CD4-positive, alpha-beta T cell treated with Interleukin-21 for 1 hour (primary cell): ENCODE measurements around the gene ZBTB7B.
A peak's percentile ranks its signal among the peaks of the same experiment; 100 is the strongest.

Source experiments
- DNase-seq: peaks from one replicate; pipeline ENCODE4 v3.0.0-alpha.2; 2020

Gene ZBTB7B

GRCh38 chr1:155002464-155003226 lies at the start of gene ZBTB7B:
ZBTB7B (plus strand) TSS chr1:155002802; CDS start chr1:155014661, 11,859 bp downstream.
- no peak for DNase-seq

GRCh38 chr1:154953611-154954038 lies 49.0 kb upstream of the ZBTB7B start:
- DNase-seq: peak; percentile 34

DNA sequence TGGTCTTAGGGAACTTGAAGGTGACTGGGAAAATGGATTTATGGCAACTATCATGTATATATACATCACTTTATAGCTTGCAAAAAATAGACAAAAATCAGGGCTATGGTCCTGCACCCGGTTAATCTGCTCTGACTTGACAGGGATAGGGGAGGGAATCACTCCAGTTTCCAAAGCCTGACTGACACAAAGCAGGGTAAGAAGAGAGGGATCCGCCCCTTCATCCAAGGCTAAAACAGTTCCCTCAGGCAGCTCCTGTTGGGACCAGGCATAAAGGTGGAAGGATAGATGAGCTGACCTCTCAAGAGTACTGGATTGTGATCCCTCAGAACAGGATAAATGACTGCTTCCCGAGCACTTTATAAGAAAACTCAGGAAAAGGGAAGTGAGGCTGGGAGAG lies 48.1 kb upstream of the ZBTB7B start:
- peak; percentile 24 for DNase-seq

- DNase-seq: peak; percentile 99
Measured at GRCh38 chr1:154955039-154955717, 47.4 kb upstream of the ZBTB7B start.

DNA sequence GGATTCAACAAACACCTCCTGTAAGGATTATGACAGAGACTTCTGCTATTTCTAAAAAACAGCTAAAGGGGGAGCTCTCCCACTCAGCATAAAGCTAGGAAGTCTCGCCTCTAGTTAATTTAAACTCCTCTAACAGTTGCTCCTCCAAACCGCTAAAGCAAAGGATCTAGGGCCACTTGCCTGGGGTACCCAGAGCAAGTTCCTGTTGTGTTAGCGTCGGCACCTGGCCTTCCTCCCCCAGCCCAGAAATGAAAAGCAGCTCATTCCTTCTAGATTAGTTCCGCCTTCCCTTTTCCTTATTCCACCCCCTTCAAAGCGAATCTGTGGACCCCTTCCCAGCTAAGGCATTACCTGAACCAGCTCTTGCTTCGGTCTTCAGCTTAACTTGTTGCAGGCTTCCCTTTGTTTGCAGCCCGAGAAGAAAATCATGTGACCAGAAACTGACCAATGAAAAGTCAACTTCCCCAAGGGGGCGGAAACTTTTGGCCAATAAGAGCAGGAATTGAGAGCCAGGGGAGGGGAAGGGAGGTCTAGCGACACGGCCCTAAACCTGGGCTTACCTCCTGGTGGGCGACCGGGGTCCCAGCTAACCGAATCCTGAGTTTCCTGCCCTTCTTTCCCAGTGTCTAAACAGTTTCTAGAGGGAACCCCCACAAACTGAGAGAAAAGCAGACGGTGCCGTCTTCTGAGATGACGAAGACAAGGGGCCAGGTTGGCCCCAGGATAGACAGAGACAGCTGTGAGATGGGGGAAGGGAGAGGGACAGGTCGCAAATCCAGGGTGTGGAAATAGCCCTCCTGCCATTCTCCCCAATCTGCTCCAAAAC lies 46.7 kb upstream of the ZBTB7B start, which contains the start of gene PBXIP1:
TSS of gene PBXIP1 (minus strand) at position 382 of the 826 bp plus-strand sequence. CDS start 2,378 bp downstream, outside the sequence.
- peak; percentile 96 for DNase-seq

DNA sequence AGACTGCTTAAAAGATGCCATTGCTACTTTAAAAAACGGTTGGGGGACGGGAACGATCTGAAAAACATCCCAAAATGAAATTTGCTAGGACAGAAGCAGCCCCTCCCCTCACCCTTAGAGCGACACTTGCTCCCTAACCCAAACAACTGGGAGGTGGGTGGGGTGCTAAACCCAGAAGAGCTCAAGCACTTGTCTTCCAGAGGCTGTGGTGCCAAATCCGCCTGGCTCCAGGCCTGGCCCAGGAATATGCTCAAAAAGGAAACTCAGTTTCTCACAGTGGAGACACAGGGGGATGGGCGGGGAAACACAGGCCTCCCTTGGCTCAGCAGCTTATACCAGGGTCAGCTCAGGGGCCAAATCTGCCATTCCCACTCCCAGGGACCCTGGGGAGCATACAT lies 46.1 kb upstream of the ZBTB7B start:
- no peak for DNase-seq

DNA sequence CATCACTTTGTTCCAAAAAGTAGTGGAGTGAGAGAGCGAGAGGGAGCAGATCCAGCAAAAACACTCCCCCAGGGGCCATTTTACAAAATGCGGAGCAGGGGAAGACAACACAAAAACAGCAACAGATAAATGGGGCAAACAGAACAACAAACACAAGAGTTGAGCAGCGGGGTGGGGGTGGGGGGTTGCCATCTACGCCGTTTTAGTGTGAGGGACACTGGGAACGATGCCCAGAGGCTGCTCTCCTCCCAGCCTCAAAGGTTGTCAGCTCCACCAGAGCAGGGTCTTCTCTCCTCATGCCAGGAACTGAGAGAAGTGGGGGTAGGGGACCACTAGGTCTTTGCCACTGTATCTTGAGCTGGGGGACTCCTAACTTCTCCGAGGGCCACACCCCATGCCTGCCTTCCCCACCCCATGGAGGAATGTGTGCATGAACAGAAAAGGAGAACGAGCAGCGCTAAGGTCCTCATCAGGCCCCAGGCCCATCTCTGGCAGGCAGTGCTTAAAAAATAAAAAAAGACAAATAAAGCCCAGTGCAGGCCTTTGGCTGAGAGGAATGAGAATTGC lies 45.4 kb upstream of the ZBTB7B start:
- no peak for DNase-seq

DNA sequence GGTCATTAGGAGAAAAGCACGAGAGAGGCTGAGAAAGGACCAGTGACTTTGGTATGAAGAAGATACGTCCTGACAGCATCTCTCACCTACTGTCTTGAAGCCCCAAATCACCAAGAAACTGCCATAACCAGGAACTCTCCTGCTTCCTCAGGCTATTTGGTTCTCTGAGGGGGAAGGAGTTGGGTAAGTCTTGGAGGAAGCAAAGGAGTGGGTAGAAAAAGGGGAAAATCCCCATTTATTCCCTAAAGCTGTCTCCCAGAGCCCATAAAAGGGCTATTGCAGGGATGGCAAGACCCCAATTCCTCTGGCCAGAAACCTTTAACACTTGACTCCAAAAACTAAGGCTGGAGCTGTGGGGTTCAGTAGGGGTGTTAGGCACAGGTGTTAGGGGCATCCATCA lies 44.6 kb upstream of the ZBTB7B start:
- DNase-seq: no peak

DNA sequence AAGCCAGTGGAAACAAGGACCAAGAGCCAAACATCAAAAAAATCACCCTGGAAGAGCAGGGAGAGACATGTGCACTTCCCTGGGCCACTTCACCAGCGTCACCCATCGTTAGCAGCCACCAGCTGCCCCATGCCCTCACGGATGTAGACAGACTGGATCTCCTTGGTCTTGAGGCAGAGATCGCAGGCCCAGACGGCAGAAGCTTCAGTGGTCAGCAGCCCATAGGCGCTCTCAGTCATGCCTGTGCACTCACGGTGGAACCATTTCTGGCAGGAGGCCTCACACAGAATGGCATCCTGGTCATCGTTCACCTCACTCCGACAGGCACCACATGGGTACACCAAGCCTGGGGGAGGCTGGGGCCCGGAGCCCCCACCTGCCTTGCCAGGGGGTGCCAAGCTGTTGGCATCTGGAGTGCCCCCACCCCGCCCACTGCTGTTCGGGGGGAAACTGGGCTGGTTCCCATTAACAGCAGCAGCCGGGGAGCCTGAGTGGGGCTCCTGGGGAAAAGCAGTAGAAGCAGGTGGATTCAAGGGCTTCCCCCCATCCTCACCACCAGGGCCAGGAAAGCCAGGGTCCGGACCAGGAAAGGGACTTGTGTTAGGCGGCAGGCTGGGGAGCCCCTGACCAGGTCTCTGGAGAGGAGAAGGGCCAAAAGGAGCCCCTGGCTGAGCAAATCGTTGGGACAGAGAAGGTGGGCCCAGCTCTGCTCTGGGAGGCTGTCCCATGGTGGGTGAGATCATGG lies 43.7 kb upstream of the ZBTB7B start:
- DNase-seq: no peak

DNA sequence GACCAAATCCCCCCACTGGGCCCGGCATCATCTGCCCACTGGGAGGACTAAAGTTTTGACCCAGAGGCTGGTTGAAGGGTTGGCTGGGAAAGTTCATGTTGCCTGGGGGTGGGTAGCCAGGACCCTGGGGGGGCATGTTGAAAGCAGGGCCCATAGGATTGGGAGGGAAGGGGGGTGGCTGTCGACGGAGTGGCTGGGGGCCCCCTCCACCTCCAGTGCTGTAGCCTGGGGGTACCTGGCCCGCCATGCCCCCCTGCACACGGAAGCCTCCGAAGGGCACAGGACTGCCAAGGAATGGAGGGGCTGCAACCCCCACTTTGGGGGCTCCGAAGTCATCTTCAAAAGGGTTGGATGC lies 43.2 kb upstream of the ZBTB7B start:
- no peak for DNase-seq

DNA sequence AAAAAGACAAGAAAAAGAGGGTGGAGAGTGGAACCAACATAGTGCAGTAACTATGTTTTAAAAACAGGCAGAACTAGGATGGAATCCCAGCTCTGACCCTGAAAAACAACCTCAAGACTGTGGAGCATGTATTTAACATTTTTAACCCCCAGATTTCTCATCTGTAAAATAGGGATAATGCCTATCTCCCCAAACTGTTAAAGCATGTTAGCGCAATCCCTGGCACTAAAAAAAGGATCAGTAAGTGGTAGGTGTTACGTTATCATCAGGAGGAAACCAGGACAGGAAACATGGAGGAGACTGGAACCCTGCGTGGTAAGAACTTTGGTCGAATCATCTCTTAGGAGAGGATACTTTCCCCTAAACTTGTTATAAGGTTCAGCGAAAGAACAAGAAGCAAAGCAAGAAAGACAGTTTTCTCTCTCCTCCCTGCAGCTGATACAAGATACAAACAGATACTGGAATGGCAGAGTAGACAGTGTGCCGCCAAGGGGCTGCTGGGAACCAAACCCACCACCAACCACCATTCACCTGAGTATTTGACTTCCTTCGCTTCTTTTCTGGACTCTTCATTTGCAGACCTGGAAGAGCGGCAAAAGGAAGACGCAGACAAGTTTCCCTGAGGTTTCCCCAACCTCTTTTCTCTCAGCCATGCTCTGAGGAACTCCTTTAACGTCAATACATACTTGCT lies 42.0 kb upstream of the ZBTB7B start:
- DNase-seq: no peak

GRCh38 chr1:154961207-154962155 lies 41.1 kb upstream of the ZBTB7B start, which contains the start of gene PYGO2:
PYGO2 (minus strand) TSS chr1:154961782; CDS start chr1:154961576, 206 bp downstream.
- peak; percentile 85 for DNase-seq

DNA sequence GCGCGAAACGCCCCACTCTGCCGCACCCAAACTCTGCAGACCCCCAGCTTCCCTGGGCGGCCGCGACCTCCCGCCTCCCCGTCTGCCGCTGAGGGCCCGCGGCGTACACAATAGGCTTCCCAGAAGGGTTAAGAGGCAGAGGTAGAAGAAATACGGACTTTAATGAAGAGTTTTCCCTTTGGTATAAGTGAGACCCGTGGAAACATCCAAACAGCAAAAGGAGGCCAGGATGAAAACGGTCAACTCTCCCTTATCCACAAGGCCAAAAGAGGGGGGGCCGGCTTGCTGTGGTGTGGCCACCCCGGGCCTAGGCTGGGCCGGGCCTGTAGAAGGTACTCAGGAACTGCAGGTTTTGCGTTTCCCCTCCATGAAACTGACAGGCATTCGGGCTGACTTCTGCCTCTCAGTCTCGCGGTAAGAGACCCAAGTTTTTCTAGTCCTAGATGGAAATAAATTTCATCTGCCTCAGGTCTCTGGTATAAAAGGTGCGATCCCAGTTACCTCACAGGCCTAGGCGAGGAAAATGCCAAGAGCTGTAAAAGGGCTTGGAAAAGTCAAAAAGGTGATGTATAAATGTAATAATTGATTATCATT lies 40.3 kb upstream of the ZBTB7B start:
- DNase-seq: peak; percentile 37

DNA sequence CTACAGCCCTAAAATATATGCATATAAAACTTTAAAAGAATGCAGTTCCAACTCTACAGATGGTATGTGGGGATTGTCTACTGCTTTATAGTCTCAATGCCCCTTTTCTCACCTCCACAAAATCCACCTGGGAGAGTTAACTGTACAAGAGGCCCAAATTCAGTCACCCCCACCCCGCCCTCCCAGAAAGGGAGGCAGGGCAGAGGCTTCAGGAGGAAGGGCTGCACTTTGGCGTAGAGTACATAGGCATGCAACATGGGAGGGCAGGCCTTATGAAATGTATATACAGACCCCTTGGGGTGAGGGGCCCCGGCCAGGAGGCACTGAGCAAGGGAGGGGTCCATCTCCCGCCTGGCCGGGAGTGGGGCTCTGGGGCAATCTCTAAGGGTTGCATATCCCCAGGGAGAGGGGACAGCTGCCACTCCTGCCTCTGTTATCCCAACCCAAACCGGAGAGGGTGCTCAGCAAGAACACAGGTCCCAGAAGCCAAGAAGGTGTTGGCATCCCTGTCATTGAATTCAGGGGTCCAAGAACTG lies 39.7 kb upstream of the ZBTB7B start:
- no peak for DNase-seq

- no peak for DNase-seq
Measured at GRCh38 chr1:154963643-154964042, 39.0 kb upstream of the ZBTB7B start.

DNA sequence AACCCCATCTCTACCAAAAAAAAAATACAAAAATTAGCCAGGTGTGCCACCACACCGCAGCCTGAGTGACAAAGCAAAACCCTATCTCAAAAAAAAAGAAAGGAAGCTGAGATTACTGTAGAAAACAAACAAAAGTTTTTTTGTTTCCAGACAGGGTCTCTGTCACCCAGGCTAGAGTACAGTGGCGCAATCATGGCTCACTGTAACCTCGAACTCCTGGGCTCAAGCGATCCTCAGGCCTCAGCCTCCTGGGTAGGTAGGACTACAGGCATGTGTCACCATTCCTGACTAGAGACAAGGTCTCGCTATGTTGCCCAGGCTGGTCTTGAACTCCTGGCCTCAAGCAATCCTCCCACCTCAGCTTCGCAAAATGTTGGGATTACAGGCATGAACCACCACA lies 38.2 kb upstream of the ZBTB7B start:
- DNase-seq: no peak

- DNase-seq: no peak
Measured at GRCh38 chr1:154966111-154966510, 36.5 kb upstream of the ZBTB7B start.

DNA sequence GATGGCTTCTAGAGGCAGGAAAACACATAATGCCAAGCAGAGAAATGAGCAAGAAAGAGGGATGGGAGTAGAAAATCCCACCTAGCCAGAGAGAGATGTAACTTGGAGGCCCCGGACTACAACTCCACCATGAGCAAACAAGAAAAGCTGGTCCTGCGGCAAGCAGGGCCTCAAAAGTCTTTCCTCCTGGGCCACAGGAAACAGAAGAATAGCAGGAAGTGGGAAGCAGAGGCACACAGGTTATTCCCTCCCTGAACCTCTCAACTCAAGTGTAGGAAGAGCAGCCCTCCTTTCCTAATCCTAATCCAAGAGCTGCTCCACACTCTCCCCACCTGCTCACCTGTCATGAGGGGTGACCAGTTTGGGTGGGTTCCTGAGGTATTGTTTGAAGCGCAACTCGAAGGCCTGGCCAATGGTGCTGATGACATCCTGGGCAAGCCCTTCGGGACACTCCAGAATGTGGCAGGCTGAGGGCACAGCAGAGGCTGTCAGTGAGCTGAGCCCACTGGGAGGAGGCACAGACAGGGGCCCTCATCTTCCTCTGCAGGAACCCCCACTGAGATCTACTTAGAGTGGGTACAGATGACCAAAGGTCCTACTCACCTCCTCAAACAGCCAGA lies 35.2 kb upstream of the ZBTB7B start:
- DNase-seq: no peak

DNA sequence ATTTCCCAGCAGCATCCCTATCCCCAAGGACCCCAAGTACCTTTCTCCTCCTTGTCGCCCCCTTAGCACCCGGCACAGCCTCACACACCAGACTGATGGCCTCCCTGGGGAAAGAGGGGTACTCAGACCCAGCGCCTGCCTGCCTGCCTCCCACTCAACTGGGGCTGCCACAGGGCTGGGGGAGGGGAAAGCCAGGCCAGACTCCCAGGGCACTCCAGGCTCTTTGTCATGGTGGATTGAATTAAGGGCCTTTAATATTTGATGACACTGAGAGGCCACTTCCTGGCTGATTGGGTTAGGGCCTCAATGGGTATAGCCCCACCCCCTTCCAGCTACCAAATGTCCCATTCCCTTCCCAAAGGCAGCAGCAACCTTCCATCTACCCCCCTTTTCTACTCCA lies 33.9 kb upstream of the ZBTB7B start:
- DNase-seq: no peak
